ENCODE data around the gene NOMO2.
"Not testable (repeated sequence)": the region's sequence is repeated elsewhere in the genome, so short reads cannot be mapped to it uniquely, and the experiment has no call there.

GRCh38 chr16:18597734-18598133 is 35.8 kb upstream of the NOMO2 start:
- TF ChIP-seq POLR2AphosphoS5, CTCF, POLR2A, EP300 (IDR thresholded peaks at IDR 0.05): not testable (repeated sequence)

Measured in upper lobe of left lung (tissue), 4 donors.